Fibroblast of upper back skin (primary cell): ENCODE results near the gene PTPRT.

Source experiments
- DNase-seq: peaks from one replicate; pipeline ENCODE4 v3.0.0-alpha.2; 2013

Gene PTPRT

DNA sequence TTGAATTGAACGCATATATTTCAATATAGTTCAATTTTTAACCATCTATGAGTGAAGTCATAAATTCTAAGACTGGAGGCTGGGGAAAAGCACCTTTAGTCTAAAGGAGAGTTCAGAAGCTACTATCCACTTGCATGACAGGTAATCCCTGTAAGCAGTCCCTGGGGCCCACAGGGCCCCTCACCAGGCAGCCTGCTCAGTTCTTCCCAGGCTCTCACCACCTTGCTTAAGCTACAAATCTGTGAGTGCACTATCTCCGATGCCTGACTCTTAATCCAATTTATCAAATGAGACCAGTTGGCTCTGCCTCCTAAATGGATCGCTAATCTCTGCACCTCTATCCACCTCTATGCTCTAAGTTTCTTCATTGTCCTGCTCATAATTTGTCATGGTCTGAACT lies 413.8 kb downstream of the PTPRT start:
- no peak for DNase-seq

DNA sequence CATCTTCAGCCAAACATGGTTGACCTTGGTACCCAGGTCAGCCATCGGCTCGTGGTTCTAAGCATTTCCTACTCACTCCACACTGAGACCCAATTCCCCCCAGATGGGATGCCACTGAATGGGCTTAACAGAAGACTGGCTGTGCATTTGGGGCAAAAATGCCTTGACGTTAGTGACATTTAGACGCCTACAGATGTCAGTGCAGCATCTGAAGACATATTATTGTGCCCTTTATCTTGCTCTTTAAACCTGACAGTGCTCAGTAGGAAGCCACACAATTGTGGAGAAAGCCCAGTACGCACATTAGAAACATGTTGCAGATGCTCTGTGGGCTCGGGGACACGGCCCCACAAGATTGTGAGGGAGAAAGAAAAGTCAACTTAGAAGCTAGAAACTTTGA lies 414.7 kb downstream of the PTPRT start:
- no peak for DNase-seq

DNA sequence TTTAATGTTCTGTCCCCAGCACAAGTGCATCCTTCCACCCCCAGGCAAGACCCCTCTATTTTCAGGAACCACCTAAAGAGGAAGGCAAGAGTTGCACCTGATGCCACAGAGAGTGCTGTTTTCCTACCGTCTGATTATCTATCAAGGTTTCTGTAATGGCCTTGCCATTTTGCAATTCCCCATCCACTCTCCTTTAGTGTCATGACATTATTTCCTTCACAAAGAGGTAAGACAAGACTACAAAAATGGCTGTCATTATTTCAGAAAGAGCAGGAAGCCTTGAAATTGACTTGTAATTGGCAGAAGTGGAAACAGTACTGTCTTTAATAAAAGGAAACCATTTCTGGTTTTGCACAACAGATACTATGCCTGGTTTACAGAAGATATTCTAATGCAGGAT lies 426.7 kb downstream of the PTPRT start:
- no peak for DNase-seq

DNA sequence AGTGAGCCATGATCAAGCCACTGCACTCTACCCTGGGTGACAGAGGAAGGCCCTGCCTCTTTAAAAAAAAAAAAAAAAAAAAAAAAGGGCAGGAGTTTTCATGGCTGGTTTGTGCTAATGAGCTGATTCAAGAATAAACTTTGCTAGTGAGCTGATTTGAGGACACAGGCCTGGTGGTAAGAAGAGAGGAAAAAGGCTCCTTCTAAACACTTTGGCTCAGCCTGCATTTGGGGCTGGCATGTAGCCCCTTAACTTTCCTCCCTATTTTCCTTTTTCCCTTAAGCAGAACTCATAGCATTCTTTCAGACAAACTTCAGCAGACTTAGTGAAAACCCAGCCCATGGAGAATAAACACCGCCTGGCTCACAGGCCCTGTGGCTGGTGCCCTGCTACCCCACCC lies 432.7 kb downstream of the PTPRT start:
- DNase-seq = no peak

GRCh38 chr20:42754706-42755105 lies 435.0 kb downstream of the PTPRT start:
- no peak for DNase-seq

DNA sequence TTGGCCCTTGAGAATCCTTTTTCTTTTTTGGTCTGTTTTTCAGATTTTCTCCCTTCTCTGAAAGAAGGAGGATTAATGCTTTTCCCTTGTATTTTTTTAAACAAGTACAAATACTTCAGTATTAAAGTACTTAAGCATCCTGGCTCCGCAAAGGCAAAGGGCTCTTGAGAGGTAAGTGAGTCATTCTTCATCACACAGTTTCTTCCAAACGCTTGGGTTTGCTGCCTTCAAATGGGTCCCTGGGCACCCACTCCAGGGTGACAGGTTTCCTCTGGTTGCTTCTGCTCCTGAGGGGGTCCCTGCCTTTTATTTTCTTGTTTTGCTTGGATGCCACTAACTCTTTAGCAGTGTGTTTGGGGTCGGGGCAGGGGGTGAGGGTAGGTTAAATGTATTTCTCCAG lies 437.1 kb downstream of the PTPRT start:
- DNase-seq = no peak

DNA sequence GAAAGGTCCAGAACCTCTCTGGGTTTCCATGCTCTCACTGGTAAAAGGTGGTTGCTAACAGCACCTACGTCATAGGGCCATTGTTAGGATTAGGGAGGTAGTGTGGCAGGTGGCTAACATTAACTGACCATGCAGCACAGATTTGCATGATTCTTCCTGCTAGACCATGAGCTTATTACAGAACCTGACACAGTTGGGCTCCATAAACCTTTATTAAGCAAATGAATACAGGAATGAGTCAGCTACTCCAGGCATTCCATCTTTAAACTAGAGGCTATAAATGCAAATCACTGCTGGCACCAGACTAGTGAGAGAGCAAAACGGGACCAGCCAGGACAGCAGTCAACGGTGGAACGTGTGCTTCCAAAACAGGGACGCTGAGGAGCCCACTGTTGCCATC lies 440.1 kb downstream of the PTPRT start:
- no peak for DNase-seq

DNA sequence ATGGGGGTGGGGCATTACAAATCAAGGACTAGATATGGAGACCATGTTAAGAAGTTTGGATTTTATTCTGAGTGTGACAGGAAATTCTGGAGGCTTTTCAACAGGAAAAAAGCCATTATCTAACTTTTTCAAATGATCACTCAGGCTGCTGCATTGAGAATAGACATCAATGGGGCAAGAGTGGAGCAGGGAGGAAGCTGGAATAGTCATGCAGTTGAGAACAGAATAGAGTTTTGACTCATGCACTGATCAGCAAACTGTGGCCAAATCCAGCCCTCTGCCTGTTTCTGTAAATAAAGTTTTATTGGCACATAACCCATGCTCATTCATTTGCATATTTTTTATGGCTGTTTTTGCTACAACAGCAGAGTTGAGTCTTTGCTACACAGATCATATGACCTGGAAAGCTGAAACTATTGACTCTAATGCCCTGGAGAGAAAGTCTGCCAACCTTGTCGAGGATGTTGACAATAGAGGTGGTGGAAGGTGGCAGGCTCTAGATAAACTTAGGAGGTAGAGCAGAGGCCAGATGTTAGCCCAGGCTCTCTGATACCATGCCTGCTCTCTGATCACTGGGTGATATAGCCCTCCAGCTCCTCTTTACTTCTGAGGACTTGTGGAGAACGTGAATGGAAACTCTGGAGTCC lies 441.8 kb downstream of the PTPRT start:
- DNase-seq = no peak

GRCh38 chr20:42744756-42745465 lies 444.8 kb downstream of the PTPRT start:
- DNase-seq = no peak

GRCh38 chr20:42742926-42743325 lies 446.8 kb downstream of the PTPRT start:
- DNase-seq = no peak

- DNase-seq = no peak
These were observed 447.8 kb downstream of the PTPRT start for GRCh38 chr20:42741906-42742305.

GRCh38 chr20:42740226-42740870 lies 449.4 kb downstream of the PTPRT start:
- DNase-seq = no peak

- no peak for DNase-seq
These were observed 450.0 kb downstream of the PTPRT start for GRCh38 chr20:42739683-42740082.

DNA sequence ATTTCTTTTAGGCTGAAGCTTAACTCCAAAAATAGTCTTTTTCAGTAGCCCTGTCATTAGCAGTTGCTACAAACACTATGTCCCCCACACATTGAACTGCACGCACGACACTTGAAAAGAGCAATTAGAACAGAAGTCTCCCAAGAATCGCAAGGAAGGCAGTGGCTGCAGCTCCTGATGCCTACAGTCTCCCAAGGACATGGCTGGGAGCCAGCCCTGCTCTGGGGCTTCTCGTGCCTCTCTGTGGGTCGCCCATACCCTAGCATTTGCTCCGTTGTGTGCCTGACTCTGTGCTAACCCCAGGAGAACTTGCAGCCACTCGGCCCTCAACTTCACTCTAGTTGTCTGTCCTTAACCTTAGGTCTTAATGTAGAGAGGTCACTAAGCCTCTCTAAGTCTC lies 454.2 kb downstream of the PTPRT start:
- no peak for DNase-seq

DNA sequence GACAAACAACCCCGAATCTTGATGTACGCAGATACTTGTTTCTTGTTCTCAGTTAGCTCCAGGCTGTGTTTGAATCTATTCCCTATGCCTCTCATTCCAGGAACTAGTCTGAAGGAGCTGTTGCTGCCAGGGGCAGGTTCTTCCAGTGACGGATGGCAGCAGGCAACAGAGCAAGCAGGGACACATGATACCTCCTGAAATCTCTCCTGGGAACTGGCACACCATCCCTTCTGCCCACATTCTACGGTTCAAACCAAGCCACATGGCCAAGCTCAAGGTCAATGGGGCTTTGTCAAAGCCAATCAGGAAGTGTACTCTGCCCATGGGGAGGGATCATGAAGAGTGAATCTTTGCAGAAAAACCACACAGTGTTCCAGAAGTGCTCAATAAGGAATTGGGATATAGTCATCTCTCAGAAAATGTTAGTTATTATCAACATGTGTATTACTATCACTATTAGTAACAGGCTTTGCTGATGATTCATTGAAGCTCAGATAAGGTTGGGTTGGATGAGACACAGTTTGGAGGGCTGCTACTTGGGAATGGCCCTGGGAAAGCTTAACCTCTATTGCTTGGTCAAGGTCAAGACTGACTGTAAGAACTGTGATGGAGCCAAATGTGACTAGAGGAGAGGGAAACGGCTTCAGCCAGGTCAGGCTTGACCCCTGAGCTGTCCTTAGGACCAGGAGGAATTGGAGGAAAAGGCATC lies 454.9 kb downstream of the PTPRT start:
- no peak for DNase-seq

DNA sequence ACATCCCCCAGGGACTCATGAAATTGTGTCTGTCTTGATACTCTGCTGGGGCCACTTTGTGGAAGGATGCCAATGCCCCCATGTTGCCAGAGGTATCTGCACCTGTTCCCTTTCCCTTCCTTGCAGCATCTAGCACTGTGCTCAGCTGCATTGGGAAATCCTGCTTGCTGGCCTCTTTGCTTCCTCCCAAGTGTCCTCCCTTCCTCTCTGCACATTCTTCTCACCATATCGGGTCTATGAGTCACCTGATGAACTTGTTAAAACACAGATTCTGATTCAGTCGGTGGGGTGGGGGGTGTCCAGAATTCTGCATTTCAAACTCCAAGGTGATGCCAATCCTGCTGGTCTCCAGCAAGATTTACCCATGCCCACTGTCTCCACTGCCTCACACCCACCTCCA lies 467.8 kb downstream of the PTPRT start:
- DNase-seq = no peak

DNA sequence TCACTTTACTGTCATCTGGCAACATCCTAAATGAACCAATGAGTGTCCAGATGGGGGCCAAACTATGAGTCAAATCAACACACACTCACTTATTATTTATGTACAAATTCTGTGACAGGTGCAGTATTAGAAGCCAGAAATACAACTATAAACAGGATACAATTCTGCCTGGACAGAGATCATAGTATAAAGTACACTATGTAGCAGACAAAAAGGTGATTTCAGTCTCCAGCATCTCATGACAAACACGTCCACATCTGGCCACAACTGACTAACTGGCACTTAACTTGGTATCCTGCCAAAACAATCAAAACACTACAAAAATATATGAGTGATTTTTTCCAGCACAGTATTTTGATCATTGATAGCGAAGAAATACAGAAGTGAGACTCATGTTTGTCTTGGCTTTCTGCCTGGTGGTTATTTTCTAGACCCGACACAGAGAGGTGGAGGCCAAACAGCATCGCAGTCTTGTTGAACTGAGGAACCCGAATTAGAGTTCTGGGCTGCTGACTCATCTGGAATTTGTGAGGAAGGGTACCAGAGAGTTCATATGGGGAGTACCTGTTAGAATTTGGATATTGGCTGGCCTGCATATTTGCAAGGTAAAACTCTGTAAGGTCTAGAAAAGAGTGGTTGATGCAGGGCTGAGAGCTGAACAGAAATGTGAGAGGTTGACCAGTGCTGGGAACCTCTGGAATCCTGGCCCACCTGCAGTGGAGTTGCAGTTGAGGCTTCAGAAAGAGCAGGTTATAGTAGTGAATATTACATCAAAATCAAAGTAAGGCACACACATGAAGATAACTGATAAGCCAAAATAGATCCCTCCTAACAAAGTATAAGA lies 475.2 kb downstream of the PTPRT start:
- no peak for DNase-seq

- no peak for DNase-seq
These were observed 481.4 kb downstream of the PTPRT start for GRCh38 chr20:42708266-42708665.

DNA sequence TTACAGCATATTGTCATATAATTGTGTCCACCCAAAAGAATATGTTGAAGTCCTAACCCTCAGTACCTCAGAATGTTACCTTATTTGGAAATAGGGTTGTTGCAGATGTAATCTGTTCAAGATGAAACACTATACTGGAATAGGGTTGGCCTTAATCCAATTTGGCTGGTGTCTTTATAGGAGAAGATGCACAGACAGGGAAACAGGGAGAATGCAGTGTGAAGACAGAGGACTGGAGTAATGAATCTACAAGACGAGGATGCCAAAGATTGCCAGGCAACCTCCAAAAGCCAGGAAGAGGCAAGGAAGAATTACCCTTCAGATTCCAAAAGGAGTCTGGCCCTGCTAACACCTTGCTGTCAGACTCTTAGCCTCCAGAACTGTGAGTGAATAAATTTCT lies 482.9 kb downstream of the PTPRT start:
- DNase-seq = no peak

DNA sequence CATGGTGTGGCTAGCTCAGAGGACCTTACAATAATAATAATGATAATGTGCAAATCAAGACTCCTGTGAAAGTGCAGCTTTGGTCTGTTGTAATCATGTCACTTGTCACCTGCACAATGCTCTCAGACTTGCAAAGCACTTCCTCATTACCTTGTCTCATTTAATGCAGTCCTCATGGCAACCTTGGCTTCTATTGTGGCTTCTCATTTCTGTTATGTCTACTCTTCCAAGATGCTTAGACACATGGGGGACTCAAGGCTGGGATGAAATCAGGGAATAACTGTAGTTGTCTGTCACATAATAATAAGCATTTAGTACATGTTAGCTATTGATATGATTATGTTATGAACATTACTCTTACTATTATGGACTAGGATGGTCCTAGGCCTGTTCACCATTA lies 484.2 kb downstream of the PTPRT start:
- no peak for DNase-seq

GRCh38 chr20:42703744-42704143 lies 486.0 kb downstream of the PTPRT start:
- no peak for DNase-seq

GRCh38 chr20:42701948-42702347 lies 487.8 kb downstream of the PTPRT start:
- DNase-seq = no peak

DNA sequence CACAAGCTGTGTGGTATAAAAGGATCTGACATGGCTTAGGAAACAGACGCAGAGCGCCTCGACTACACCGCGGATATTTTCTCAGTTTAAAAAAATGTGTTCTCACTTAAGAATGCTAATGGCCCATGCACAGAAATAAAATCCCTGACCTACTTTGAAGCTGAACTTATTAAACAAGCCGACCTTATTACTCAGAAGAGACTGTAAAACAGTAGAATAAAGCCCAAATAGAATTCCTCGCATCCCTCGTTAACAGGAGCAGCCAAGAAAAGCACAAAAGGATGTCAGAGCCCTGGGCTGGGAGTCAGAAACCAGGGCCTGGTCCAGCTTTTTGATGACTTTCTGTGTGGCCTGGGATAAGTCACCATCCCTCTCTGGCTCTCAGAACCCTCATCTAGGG lies 489.3 kb downstream of the PTPRT start:
- DNase-seq = no peak
